CD14-positive monocyte (primary cell): ENCODE data around the gene PORCN. TPM values are rescaled to one million over a fixed set of nuclear protein-coding genes. Genes with fewer than 3 reads are reported as not detected.
A peak's percentile ranks its signal among the peaks of the same experiment; 100 is the strongest.

Experiments used
- DNase-seq, 3 donors: peaks; one replicate each; pipeline ENCODE4 v3.0.0-alpha.2; 2011 to 2022
- H2AFZ ChIP-seq: 2 replicates; pipeline ENCODE4 v1.6.0; 2012; ENCODE audit warnings: mild to moderate bottlenecking, low read depth, low read length, inconsistent platforms; ENCODE audit not compliant: insufficient read depth, poor library complexity, severe bottlenecking
- H3K27ac ChIP-seq, 2 donors: 1 replicate in 1 of 2; 2 replicates in 1 of 2; pipeline ENCODE4 v1.5.1; 2012 to 2013; ENCODE audit warnings: low read length in 2 of 2, control low read depth in 1 of 2, inconsistent platforms in 1 of 2, low read depth in 1 of 2, mild to moderate bottlenecking in 1 of 2
- H3K27me3 ChIP-seq, 2 donors: one replicate each; pipeline versions ENCODE4 v1.6.0 to v1.6.1; 2011 to 2013; ENCODE audit warnings: low read length in 2 of 2; ENCODE audit not compliant: control insufficient read depth in 2 of 2, insufficient read depth in 2 of 2
- H3K36me3 ChIP-seq, 2 donors: replicated peaks in 1 of 2; 1 replicate in 1 of 2; 2 replicates in 1 of 2; pipeline versions ENCODE4 v1.5.1 to v1.6.1; 2012 to 2013; ENCODE audit warnings: low read length in 2 of 2, control low read depth in 1 of 2, inconsistent platforms in 1 of 2, mild to moderate bottlenecking in 1 of 2; ENCODE audit not compliant: insufficient read depth in 2 of 2, control insufficient read depth in 1 of 2
- H3K4me1 ChIP-seq, 2 donors: 1 replicate in 1 of 2; 2 replicates in 1 of 2; pipeline versions ENCODE4 v1.5.1 to v1.6.1; 2012 to 2013; ENCODE audit warnings: low read length in 2 of 2, control low read depth in 1 of 2, inconsistent platforms in 1 of 2, mild to moderate bottlenecking in 1 of 2, moderate library complexity in 1 of 2; ENCODE audit not compliant: insufficient read depth in 2 of 2, control insufficient read depth in 1 of 2
- H3K4me2 ChIP-seq: replicated peaks from 2 replicates; pipeline ENCODE3; 2012; ENCODE audit warnings: low read length, moderate library complexity, mild to moderate bottlenecking; ENCODE audit not compliant: poor library complexity, severe bottlenecking; ENCODE audit errors: extremely low read depth
- H3K4me3 ChIP-seq, 3 experiments: fragments of 200-600 bp in 1 of 3; sonication (generic) in 1 of 3; replicated peaks in 1 of 3; 1 replicate in 2 of 3; 2 replicates in 1 of 3; pipeline ENCODE4 v1.5.1; 2011 to 2013; ENCODE audit warnings: low read length in 3 of 3, mild to moderate bottlenecking in 3 of 3, control low read depth in 2 of 3, low read depth in 2 of 3, inconsistent platforms in 1 of 3, moderate library complexity in 1 of 3
- H3K79me2 ChIP-seq: 2 replicates; pipeline ENCODE4 v1.6.0; 2012; ENCODE audit warnings: mild to moderate bottlenecking, control low read depth, inconsistent platforms, low read length, moderate library complexity; ENCODE audit not compliant: insufficient read depth
- H3K9ac ChIP-seq: 2 replicates; pipeline ENCODE4 v1.6.0; 2017; ENCODE audit warnings: low read length, mild to moderate bottlenecking; ENCODE audit not compliant: insufficient read depth, poor library complexity, severe bottlenecking
- H3K9me3 ChIP-seq, 2 donors: replicated peaks in 1 of 2; 1 replicate in 1 of 2; 2 replicates in 1 of 2; pipeline versions ENCODE4 v1.5.1 to v1.6.1; 2012 to 2013; ENCODE audit warnings: low read length in 2 of 2, control low read depth in 1 of 2; ENCODE audit not compliant: control insufficient read depth in 1 of 2, insufficient read depth in 1 of 2
- H4K20me1 ChIP-seq: 2 replicates; pipeline ENCODE4 v1.6.0; 2012; ENCODE audit warnings: mild to moderate bottlenecking, low read length, control low read depth, moderate library complexity; ENCODE audit not compliant: insufficient read depth
- H3K27ac Mint-ChIP-seq, 7 donors: one replicate each; pipeline ENCODE4 v1.8.0; 2020; ENCODE audit warnings: mild to moderate bottlenecking in 7 of 7, mixed read lengths in 7 of 7, moderate library complexity in 6 of 7, inconsistent platforms in 2 of 7
- H3K27me3 Mint-ChIP-seq, 3 donors: one replicate each; pipeline ENCODE4 v1.8.0; 2021 to 2022; ENCODE audit warnings: low read depth in 3 of 3, mild to moderate bottlenecking in 3 of 3, mixed read lengths in 3 of 3, moderate library complexity in 3 of 3, inconsistent platforms in 1 of 3
- H3K36me3 Mint-ChIP-seq, 2 donors: one replicate each; pipeline ENCODE4 v1.8.0; 2020; ENCODE audit warnings: mixed read lengths in 2 of 2, inconsistent platforms in 1 of 2, mild to moderate bottlenecking in 1 of 2
- H3K4me1 Mint-ChIP-seq: one replicate; pipeline ENCODE4 v1.8.0; 2020; ENCODE audit warnings: mild to moderate bottlenecking, mixed read lengths
- H3K4me3 Mint-ChIP-seq, 2 donors: one replicate each; pipeline ENCODE4 v1.8.0; 2020; ENCODE audit warnings: mild to moderate bottlenecking in 2 of 2, mixed read lengths in 2 of 2, moderate library complexity in 1 of 2
- H3K9me3 Mint-ChIP-seq, 7 donors: one replicate each; pipeline ENCODE4 v1.8.0; 2020 to 2022; ENCODE audit warnings: mixed read lengths in 7 of 7, mild to moderate bottlenecking in 6 of 7, moderate library complexity in 6 of 7, inconsistent platforms in 2 of 7
- WGBS: methylation state at CpG from one replicate; pipeline ENCODE4 v1.1.5; 2013; ENCODE audit warnings: missing lambda C conversion rate; ENCODE audit not compliant: insufficient coverage; 5-methylcytosine and 5-hydroxymethylcytosine counted together
- intact Hi-C, 2 donors: fragments of 100-400 bp; cut with micrococcal nuclease; formaldehyde crosslinking; loops; one replicate each; pipeline versions ENCODE4 v1.15.0 to v1.15.1; 2023
- polyA minus RNA-seq: library from RNA; depleted of rRNA, polyadenylated mRNA; stranded (reverse); fragments of >200 nt; gene quantifications from 2 replicates; pipeline ENCODE4 v1.2.3, GENCODE V29; 2012
- polyA plus RNA-seq, 3 donors: library from polyadenylated mRNA; depleted of rRNA in 1 of 3; unstranded in 2 of 3; stranded (reverse) in 1 of 3; fragments of 300-500 nt in 2 of 3; fragments of >200 nt in 1 of 3; fragmentation: Illumina TruSeq in 2 of 3; gene quantifications; 1 replicate in 2 of 3; 2 replicates in 1 of 3; pipeline ENCODE4 v1.2.3, GENCODE V29; 2012 to 2021
- total RNA-seq, 12 experiments: library from RNA in 1 of 12; stranded (reverse) in 1 of 12; fragments of 120-200 nt in 1 of 12; gene quantifications; one replicate each; pipeline ENCODE4 v1.2.4 and lab custom pipeline; 2013 to 2026; ENCODE audit warnings: mixed read lengths in 6 of 12, inconsistent platforms in 1 of 12
- TF ChIP-seq, protein P1 (sequence below): fragments of 200-600 bp; IDR thresholded peaks from one replicate; pipeline ENCODE4 v1.8.0; 2022; ENCODE audit warnings: antibody characterized with exemption, mild to moderate bottlenecking

Gene PORCN
- 5.1 TPM for total RNA-seq (2013)
- polyA plus RNA-seq (10 to 100 TPM in 1 of 3 donors, 1 to 10 TPM in 2; 7.5 to 10.5 (median 7.8) TPM), polyA minus RNA-seq (4.5 and 4.6 TPM in 2 replicates), total RNA-seq (lab: John Stamatoyannopoulos, UW) (9.2 to 25.6 (median 19.5) reads per million in 11 experiments)

DNA sequence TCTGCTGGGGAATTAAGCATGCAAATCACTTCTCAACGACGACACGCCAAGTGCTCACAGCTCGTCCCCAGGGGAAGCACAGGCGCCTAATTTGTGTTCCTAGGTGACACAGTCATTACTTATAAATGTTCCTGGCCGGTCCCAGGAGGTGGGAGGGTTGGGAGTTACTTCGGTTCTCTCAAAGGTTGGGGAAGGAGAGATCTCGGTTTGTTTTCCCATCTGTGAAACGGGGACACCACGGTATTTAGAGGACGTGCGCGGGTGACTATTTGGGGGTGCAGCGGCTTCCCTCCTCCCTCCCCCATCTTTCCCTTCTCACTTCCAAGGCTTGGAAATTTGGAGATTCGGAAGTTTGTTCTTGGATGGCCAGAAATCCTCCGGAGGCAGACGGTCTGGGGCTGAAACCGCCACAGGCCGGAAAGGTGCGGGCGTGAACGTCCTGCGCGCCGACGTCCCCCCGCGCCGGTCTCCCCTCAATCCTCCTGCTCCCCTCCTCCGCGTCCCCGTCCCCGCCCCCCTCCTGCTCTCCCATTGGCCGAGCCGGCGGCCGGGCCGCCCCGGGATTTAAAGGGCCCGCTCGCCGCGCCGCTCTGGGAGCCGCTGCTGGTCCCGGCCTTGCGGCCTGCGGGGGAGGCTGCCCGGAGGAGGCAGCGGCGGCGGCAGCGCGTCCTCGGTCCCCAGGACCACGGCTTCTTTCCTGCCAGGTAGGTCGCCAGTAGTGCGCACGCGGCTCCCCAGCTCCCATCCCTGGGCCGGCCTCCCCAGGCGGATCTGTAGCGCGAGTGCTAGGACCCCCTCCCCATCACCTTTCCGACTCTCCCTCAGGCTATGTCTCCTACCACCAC, at the start of gene PORCN:
Gene PORCN, plus strand, starts transcription at position 593 of the 845 bp plus-strand sequence. CDS start 829 bp downstream, outside the sequence.
- peak within 1 kb of the TSS; percentile 16 to 68 for H3K27ac ChIP-seq
- Mint-ChIP-seq H3K27ac (peak within 1 kb of the TSS; percentile 43 to 93 (median 84)), H3K4me1 (peaks cover 11% of the 10 kb centered on the region), H3K36me3 (peaks cover 0 to 6% of the 10 kb centered on the region in 2 donors), H3K4me3 (peak within 1 kb of the TSS; percentile 87 to 89), H3K27me3 (peaks cover 0 to 8% (median 3%) of the 10 kb centered on the region in 3 donors), H3K9me3 (peaks cover 0 to 9% (median 1%) of the 10 kb centered on the region in 7 donors)
- peak within 1 kb of the TSS; percentile 89 for H3K4me2 ChIP-seq
- H2AFZ ChIP-seq: peak within 1 kb of the TSS; percentile 95
- peaks cover 11 to 12% of the 10 kb centered on the region in 2 donors for H3K4me1 ChIP-seq
- H3K9ac ChIP-seq: peak within 1 kb of the TSS; percentile 71
- TF ChIP-seq, protein P1, sequence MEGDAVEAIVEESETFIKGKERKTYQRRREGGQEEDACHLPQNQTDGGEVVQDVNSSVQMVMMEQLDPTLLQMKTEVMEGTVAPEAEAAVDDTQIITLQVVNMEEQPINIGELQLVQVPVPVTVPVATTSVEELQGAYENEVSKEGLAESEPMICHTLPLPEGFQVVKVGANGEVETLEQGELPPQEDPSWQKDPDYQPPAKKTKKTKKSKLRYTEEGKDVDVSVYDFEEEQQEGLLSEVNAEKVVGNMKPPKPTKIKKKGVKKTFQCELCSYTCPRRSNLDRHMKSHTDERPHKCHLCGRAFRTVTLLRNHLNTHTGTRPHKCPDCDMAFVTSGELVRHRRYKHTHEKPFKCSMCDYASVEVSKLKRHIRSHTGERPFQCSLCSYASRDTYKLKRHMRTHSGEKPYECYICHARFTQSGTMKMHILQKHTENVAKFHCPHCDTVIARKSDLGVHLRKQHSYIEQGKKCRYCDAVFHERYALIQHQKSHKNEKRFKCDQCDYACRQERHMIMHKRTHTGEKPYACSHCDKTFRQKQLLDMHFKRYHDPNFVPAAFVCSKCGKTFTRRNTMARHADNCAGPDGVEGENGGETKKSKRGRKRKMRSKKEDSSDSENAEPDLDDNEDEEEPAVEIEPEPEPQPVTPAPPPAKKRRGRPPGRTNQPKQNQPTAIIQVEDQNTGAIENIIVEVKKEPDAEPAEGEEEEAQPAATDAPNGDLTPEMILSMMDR: no peak
- peak; percentile 38 to 53 (median 39) for DNase-seq
- H3K27me3 ChIP-seq: no peaks in the 10 kb centered on the region
- no peaks in the 10 kb centered on the region for H4K20me1 ChIP-seq
- intact Hi-C loops: loop anchor here in 1 of 2 donors (2.0 kb wide), 1 partner anchor 32 kb away; the partner anchor contains the start of gene FTSJ1
- WGBS: 0% methylated on average over 11 of the region's 65 CpGs
- H3K9me3 ChIP-seq: no peaks in the 10 kb centered on the region
- H3K36me3 ChIP-seq: no peaks in the 10 kb centered on the region
- H3K4me3 ChIP-seq: peak within 1 kb of the TSS; percentile 68 to 76 (median 72)
- no peaks in the 10 kb centered on the region for H3K79me2 ChIP-seq

DNA sequence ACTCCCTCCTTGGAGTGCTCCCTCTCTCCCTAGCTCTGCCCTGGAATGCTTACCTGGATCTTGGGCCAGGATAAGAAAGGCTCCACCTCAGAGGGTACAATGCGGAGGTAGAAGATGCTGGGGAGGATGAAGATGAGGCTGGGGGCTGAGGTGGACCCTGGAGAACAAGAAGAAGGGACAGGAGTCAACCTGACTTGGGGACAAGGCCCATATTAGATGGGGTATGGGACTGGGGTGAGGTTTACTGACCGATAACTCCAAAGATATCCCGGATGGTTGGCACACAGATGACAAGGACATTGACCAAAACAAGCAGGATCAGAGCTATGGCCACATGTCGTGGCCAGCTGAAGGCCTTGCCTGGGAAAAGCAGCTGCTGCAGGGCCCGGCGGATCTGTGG, 49.3 kb upstream of the PORCN start:
- Mint-ChIP-seq H3K4me1 (no peaks in the 10 kb centered on the region), H3K4me3 (no peak overlapping the region), H3K27ac (no peak overlapping the region), H3K27me3 (peaks cover 0 to 8% (median 0%) of the 10 kb centered on the region in 3 donors), H3K36me3 (peaks cover 0 to 8% of the 10 kb centered on the region in 2 donors), H3K9me3 (no peaks in the 10 kb centered on the region)
- H3K79me2 ChIP-seq: no peaks in the 10 kb centered on the region
- 100% methylated on average over 4 of the region's 6 CpGs for WGBS
- no peak overlapping the region for H3K9ac ChIP-seq
- H4K20me1 ChIP-seq: no peaks in the 10 kb centered on the region
- no peak overlapping the region for H3K27ac ChIP-seq
- no peak overlapping the region for H3K4me2 ChIP-seq
- H3K4me1 ChIP-seq: no peaks in the 10 kb centered on the region
- H3K27me3 ChIP-seq: no peaks in the 10 kb centered on the region
- TF ChIP-seq, protein P1: no peak
- H2AFZ ChIP-seq: no peak overlapping the region
- no peak overlapping the region for H3K4me3 ChIP-seq
- DNase-seq: no peak
- H3K36me3 ChIP-seq: no peaks in the 10 kb centered on the region
- intact Hi-C loops: no loop called here
- no peaks in the 10 kb centered on the region for H3K9me3 ChIP-seq
